22Rv1 (cell line): ENCODE data around the gene AKAP8L.

Source experiments
- H3K27ac ChIP-seq: fragments of 450-650 bp; 2 replicates; pipeline ENCODE4 v1.5.1; 2017
- CTCF ChIP-seq: fragments of 450-650 bp; IDR thresholded peaks from 2 replicates; pipeline ENCODE4 v1.5.1; 2017; ENCODE audit warnings: mild to moderate bottlenecking
- ZFX ChIP-seq: fragments of 450-650 bp; IDR thresholded peaks from 2 replicates; pipeline ENCODE4 v1.6.1; 2017; ENCODE audit warnings: antibody characterized with exemption, borderline replicate concordance

The AKAP8L gene

GRCh38 chr19:15402411-15403150 lies 16.2 kb downstream of the AKAP8L start:
- no peak overlapping the region for H3K27ac ChIP-seq
- TF ChIP-seq CTCF: no peak

- no peak for TF ChIP-seq CTCF
- TF ChIP-seq ZFX: no peak
- no peak overlapping the region for H3K27ac ChIP-seq
Measured at GRCh38 chr19:15401397-15401710, 17.4 kb downstream of the AKAP8L start.

- no peak overlapping the region for H3K27ac ChIP-seq
Measured at GRCh38 chr19:15400521-15401396, 18.0 kb downstream of the AKAP8L start.

DNA sequence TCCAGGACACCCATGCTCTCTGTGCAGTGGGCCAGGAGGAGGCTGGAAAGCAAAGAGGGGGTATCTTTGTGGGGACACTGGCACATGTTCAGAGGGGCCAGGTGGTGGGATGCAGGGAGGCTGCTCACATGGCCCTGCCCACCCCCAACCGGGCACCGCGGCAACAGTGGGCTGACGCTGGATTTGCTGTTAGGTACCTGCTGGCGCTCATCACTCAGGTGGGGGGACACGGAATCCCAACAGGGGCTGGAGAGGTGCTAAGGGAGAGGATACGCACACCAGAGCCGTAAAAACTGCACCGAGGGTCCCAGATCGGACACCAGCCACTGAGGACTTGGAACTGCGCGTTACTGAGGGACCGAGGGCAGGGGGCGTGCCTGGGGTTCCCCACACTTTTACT lies 19.2 kb downstream of the AKAP8L start:
- TF ChIP-seq CTCF (no peak), ZFX (no peak)
- H3K27ac ChIP-seq: no peak overlapping the region

More at GRCh38 chr19:15400521-15401396, 18.0 kb downstream of the AKAP8L start:
- TF ChIP-seq CTCF (no peak), ZFX (no peak)

DNA sequence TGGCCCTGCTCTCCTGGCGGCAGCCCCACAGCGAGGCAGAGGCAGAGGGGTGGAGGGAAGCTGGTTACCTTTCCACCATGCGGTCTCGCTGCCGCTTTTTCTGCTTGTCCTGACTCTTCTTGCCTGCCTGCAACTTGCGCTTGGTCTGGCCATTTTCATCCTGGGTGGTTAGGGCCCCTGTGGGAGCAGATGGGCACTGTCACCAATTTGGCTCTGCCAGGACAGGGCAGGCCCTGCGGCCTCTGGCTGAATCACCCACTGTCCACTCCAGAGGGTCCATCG lies 19.6 kb downstream of the AKAP8L start:
- no peak overlapping the region for H3K27ac ChIP-seq
- TF ChIP-seq ZFX: no peak
- TF ChIP-seq CTCF: no peak

GRCh38 chr19:15398501-15399233 lies 20.1 kb downstream of the AKAP8L start:
- TF ChIP-seq ZFX (no peak), CTCF (no peak)
- H3K27ac ChIP-seq: no peak overlapping the region

GRCh38 chr19:15397782-15398181 lies 21.0 kb downstream of the AKAP8L start:
- no peak overlapping the region for H3K27ac ChIP-seq
- TF ChIP-seq CTCF: no peak
- no peak for TF ChIP-seq ZFX
